GM21526 (cell line): ENCODE data around the gene SASS6.
A peak's percentile ranks its signal among the peaks of the same experiment; 100 is the strongest.
"Not testable (repeated sequence)": the region's sequence is repeated elsewhere in the genome, so short reads cannot be mapped to it uniquely, and the experiment has no call there.

ENCODE experiments used
- ATAC-seq: cut with Tn5 transposase; IDR thresholded peaks from one replicate; pipeline ENCODE4 v1.9.1; 2021; ENCODE audit warnings: moderate library complexity; ENCODE audit not compliant: unreplicated experiment, low FRiP score

Gene SASS6

DNA sequence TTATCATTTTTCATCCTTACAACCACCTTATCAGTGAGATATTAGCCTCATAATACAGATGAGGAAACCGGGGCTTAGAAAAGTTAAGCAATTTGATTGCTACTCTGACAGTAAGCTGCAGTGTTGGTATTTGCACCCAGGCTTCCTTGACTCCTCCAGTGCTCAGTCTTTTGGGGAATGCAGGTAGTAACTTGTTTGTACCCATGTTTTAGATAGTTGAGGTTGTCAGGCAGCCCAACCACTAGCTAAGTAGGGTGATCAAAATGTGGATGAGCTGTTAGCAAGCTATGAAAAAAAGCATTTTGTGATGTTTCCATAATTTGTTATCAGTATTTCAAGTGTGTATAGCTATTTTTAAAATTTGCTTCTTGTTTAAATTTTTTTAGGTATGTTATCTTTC, 80.8 kb downstream of the SASS6 start:
- no peak for ATAC-seq

DNA sequence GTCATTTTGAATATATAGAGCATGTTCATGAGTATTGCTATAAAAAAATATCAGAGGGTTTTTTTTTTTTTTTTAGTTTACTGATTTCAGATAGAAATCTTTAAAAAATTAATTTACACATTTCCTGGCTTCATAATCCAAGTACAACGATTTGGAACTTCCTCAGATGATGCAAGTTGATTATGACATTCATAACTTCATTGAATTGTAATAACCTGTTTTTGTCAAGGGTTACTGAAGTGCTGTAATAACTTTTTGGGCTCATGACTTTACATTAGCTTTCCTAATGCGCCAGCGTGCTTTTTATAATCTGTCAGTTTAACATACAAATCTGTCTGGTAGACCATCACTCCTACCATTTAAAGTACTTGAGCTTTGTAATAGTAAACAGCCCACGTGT, 81.3 kb downstream of the SASS6 start:
- ATAC-seq: no peak

DNA sequence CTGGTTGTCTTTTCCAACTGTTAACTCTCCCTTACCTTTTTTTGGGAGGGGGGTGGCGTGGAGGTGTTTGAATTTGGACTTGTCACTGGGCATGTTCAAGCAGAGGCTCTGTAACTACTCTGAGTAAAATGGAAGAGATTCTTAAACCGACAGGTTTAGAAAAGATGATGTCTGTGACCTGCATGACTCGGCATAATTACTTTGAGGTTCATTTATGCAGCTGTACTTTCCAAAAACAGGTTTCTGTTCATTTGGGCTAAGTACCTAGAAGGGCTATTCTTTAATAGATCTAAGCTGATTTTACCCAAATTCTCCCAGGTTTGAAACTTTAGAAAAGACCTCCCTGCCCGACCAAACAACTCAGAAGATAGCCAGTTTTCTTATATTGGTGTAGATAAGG, 82.6 kb downstream of the SASS6 start:
- ATAC-seq: no peak

DNA sequence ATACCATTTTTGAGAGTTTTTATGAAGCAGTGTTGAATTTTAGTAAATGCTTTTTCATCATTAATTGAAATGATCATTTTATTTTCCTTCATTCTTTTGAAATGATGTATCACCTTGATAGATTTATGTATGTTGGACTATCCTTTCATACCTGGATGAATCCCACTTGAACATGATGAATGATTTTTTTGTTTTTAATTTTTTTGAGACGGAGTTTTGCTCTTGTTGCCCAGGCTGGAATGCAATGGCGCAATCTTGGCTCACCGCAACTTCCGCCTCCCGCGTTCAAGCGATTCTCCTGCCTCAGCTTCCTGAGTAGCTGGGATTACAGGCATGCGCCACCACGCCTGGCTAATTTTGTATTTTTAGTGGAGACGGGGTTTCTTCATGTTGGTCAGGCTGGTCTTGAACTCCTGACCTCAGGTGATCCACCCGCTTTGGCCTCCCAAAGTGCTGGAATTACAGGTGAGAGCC, 85.5 kb downstream of the SASS6 start:
- not testable (repeated sequence) for ATAC-seq

DNA sequence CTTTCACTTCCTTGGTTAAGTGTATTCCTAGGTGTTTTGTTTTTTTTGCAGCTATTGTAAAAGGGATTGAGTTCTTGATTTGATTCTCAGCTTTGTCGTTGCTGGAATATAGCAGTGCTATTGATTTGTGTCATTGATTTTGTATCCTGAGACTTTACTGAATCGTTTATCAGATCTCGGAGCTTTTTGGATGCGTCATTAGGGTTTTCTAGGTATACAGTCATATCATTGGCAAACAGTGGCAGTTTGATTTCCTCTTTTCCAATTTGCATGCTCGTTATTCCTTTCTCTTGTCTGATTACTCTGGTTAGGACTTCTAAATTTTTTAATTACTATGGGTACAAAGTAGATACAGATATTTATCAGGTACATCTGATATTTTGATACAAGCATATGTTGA, 87.5 kb downstream of the SASS6 start:
- ATAC-seq: no peak

DNA sequence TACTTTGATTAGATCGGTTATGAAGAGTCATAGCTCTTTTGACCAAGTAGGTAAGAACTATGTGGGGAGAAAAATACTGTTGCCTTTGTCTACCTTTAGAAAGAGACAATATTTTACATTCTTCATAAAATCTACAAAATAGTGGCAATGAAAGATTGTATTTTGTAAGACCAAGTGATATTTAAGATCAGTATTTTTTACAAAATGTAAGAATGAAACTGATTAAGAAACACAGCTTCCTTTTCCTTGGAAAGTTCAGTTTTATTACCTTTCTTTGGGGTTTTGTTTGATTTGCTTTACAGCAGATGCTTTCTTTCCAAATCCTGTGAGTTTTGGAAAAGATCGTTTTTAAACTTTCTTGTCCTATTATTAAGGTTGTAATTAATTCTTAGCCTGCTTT, 93.1 kb downstream of the SASS6 start:
- ATAC-seq: no peak

DNA sequence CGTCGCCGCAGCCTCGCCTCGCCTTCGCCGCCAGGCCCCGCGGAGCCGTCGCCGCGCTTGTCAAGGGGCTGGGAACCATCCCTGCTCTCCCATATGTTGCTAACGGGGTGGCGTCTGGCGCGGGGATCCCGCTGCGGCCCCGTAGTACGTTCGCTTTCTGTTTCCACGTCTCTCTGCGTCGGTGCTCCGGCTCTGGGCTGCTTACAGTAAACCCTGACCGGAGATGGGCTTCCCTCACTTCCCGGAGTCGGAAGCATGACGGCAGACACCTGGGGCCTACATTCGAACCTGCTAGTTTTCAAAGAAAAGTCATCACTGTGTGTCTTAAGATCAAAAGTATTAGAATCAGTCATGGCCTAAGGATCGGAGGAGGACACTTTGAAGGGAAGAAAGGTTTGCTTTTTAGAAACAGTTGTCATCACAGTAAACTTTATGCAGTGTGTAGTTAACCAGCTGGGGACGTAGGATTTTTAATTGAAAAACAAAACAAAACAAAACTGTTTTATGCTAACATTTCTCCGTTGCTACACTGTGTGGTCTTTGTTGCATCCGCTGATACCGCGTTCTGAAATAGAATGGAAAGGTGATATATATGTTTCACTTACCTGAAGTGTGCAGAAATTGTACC, 94.0 kb downstream of the SASS6 start:
- ATAC-seq: peak; percentile 42

DNA sequence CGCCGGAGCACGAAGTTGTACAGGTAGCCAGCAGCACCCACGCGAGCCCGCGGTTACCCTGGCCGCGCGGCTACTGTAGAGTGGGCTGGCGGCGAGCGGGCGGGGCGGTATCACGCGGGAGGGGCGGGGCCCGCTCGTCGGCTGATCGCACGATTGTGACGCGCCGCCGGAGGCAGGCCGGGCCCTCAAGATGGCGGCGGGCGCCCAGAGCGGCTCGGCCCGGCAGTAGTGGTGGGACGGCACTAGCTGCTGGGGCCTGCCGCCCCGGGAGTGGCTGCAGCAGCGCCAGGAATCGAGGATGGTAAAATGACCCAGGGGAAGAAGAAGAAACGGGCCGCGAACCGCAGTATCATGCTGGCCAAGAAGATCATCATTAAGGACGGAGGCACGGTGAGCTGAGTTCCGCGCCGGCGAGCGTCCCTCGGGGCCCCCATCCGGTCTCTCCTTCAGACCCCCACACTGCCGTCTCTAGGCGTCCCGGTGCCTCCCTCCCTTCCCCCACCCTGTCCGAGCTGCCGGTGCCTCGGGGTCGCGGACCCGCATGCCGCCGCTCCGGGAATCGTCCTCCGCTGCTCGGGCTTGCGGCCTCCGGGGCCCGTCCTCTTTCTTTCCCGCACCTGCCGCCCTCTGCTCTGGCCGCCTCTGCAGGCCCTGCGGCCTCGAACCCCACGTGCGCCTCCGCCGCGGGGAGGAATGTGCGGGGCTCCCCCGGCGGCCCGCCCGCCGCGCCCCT, 94.6 kb downstream of the SASS6 start:
- peak; percentile 79 for ATAC-seq

DNA sequence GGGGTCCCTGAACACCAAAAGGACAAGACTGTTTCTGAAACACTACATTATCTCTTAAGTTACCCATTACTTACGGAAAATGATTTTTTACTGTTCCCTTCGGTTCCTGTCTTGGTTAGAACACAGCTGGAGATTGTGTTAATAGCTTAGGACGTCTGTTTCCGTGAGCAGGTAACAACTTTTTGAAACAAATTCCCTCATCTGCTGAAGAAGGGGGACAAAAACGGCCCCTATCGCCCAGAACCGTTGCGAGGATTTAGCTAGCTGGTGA, 95.1 kb downstream of the SASS6 start:
- ATAC-seq: no peak

DNA sequence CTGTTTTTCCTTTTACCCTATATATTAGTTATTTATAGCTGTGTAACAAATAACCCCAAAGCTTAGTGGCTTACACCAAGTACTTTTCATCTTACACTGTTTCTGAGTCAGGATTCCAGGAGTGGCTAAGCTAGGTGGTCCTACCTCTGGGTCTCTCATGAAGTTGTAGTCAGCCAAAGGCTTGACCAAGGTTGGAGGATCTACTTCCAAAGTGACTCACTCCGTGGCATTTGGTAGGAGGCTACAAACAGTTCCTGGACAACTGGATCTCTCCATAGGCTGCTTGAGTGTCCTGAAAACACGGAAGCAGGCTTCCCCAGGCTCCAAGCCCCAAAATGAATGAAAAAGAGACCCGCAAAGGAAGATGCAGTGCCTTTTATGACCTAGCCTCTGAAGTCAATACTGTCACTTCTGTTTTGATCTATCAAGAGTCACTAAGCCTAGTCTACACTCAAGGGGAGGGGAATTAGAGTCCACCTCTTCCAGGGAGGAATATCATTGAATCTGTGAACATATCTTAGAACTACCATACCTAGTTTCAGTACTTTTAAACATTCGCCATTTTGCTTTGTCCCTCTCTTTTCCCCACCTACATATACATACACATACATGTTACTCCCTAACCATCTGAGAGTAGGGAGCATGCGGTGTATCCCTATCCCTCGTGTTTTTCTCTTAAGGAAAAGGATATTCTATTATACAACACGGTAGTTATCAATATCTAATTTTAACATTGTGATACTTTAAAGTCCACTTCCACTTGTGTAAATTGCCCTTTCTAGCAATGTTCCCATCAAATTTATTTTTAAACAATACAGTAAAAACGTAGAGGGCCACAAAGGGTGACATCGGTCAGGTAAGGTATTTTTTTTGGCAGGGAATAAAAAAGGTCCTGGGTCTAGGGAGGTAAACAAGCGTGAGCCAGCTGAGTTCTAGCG, 95.7 kb downstream of the SASS6 start:
- ATAC-seq: no peak

DNA sequence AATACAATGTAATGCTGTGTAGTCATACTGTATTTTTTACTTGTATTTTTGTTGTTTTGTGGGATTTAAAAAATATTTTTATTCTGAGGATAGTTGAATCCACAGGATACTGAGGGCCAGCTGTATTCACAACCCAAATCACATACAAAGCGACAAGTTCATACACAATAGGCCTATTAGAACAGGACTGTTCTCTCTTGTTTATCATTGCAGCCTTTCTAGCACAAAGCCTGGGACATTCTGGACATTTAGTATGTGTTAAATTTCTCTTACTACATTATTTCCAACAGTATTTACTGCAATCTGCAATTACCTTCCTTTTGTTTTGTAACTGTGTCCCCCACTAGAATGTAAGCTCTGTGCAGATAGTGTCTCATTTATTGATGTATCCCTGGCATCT, 97.5 kb downstream of the SASS6 start:
- no peak for ATAC-seq

DNA sequence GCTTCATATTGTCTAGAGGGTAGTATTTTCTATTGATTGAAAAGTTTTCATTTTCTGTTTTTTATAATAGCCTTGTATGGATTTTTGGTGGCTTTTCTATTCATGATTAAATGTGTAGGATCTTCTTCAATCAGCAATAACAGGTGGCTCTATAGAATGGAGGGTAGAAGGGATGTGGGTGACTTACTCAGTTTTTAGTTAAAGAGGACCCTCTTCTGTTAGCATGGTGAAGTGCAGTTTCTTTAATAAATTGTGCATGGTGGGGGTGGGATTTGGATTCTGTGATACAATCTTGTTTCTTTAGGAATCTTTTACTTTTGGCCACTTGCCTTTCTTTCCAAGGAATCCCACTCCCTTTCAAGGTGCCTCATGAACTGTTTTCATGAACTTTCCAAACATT, 98.3 kb downstream of the SASS6 start:
- ATAC-seq: no peak
